SK-N-SH (cell line): ENCODE data around the gene TMEM176A. TPM values are rescaled to one million over a fixed set of nuclear protein-coding genes. Genes with fewer than 3 reads are reported as not detected.

Experiments
- CTCF ChIA-PET: fragments of 300-600, 350-600 bp; formaldehyde crosslinking; extraction: SDS; loops from one replicate; lab custom pipeline; 2021; lab: Yijun Ruan, JAX
- POLR2A ChIA-PET: fragments of 350-600 bp; sonication (Branson Sonifier 250); formaldehyde crosslinking; extraction: SDS; loops from one replicate; lab custom pipeline; 2020; ENCODE audit warnings: antibody characterized with exemption, inconsistent platforms; lab: Yijun Ruan, JAX
- DNase-seq: peaks from one replicate; pipeline ENCODE4 v3.0.0; 2012
- H2AFZ ChIP-seq: fragments of 200-600 bp; sonication (generic); 2 replicates; pipeline ENCODE4 v1.8.1; 2016; ENCODE audit warnings: antibody characterized with exemption, mild to moderate bottlenecking, low read depth
- H3F3A ChIP-seq: fragments of 200-600 bp; sonication (generic); replicated peaks from 2 replicates; pipeline ENCODE3; 2016; ENCODE audit warnings: antibody characterized with exemption, mild to moderate bottlenecking; ENCODE audit not compliant: insufficient read depth
- H3K27ac ChIP-seq, 2 experiments: fragments of 200-500 bp in 1 of 2; fragments of 200-600 bp in 1 of 2; sonication (Bioruptor generic) in 1 of 2; sonication (generic), shearing (Covaris generic) in 1 of 2; 2 replicates each; pipeline versions ENCODE4 v1.5.1 to v1.6.1; 2014 to 2016; ENCODE audit warnings: low read depth in 2 of 2, inconsistent platforms in 1 of 2, low read length in 1 of 2, mild to moderate bottlenecking in 1 of 2, mixed read lengths in 1 of 2
- H3K27me3 ChIP-seq: fragments of 200-600 bp; sonication (generic), shearing (Covaris generic); 2 replicates; pipeline ENCODE4 v1.6.1; 2016; ENCODE audit warnings: mixed run types; ENCODE audit not compliant: insufficient read depth
- H3K36me3 ChIP-seq, 2 experiments: fragments of 200-500 bp in 1 of 2; fragments of 200-600 bp in 1 of 2; sonication (Bioruptor generic) in 1 of 2; sonication (generic) in 1 of 2; replicated peaks in 1 of 2; 2 replicates each; pipeline versions ENCODE3 to v1.5.1; 2014 to 2016; ENCODE audit warnings: low read length in 1 of 2, mild to moderate bottlenecking in 1 of 2; ENCODE audit not compliant: insufficient read depth in 2 of 2, control insufficient read depth in 1 of 2
- H3K4me1 ChIP-seq, 2 experiments: fragments of 200-500 bp in 1 of 2; fragments of 200-600 bp in 1 of 2; sonication (Bioruptor generic) in 1 of 2; sonication (generic), shearing (Covaris generic) in 1 of 2; 2 replicates each; pipeline versions ENCODE4 v1.5.1 to v1.6.1; 2014 to 2016; ENCODE audit warnings: low read depth in 1 of 2, low read length in 1 of 2, mixed run types in 1 of 2; ENCODE audit not compliant: insufficient read depth in 2 of 2, control insufficient read depth in 1 of 2
- H3K4me2 ChIP-seq: fragments of 200-600 bp; sonication (generic), shearing (Covaris generic); 2 replicates; pipeline ENCODE4 v1.6.1; 2017; ENCODE audit warnings: mixed run types
- H3K4me3 ChIP-seq, 2 experiments: fragments of 200-500 bp in 1 of 2; fragments of 200-600 bp in 1 of 2; sonication (Bioruptor generic) in 1 of 2; sonication (generic), shearing (Covaris generic) in 1 of 2; 2 replicates each; pipeline versions ENCODE4 v1.5.1 to v1.8.1; 2014 to 2016; ENCODE audit warnings: low read depth in 2 of 2, inconsistent platforms in 1 of 2, low read length in 1 of 2, mild to moderate bottlenecking in 1 of 2, mixed read lengths in 1 of 2, moderate library complexity in 1 of 2
- H3K79me2 ChIP-seq: fragments of 200-600 bp; sonication (generic); 2 replicates; pipeline ENCODE4 v1.8.1; 2017; ENCODE audit warnings: mild to moderate bottlenecking; ENCODE audit not compliant: insufficient read depth
- H3K9ac ChIP-seq: fragments of 200-600 bp; sonication (generic); 2 replicates; pipeline ENCODE4 v1.6.1; 2017; ENCODE audit warnings: mixed run types
- H3K9me2 ChIP-seq: fragments of 200-600 bp; sonication (generic); 2 replicates; pipeline ENCODE4 v1.6.1; 2017; ENCODE audit warnings: mixed run types
- H3K9me3 ChIP-seq: fragments of 200-600 bp; sonication (generic); 2 replicates; pipeline ENCODE4 v1.6.1; 2017; ENCODE audit warnings: mixed run types, mild to moderate bottlenecking, moderate library complexity
- H4K20me1 ChIP-seq: fragments of 200-600 bp; sonication (generic); 2 replicates; pipeline ENCODE4 v1.6.1; 2017; ENCODE audit warnings: mild to moderate bottlenecking, mixed run types; ENCODE audit not compliant: insufficient read depth
- EP300 ChIP-seq, 2 experiments: IDR thresholded peaks; 2 replicates each; pipeline versions ENCODE4 v1.4.0 to v1.6.1; 2012; ENCODE audit warnings: borderline replicate concordance in 1 of 2, low read depth in 1 of 2, low read length in 1 of 2
- EZH2phosphoT487 ChIP-seq: fragments of 200-600 bp; sonication (generic); IDR thresholded peaks from 2 replicates; pipeline ENCODE4 v1.6.1; 2017; ENCODE audit warnings: low read depth, mixed run types, mild to moderate bottlenecking, antibody characterized with exemption, moderate library complexity, borderline replicate concordance
- FOSL2 ChIP-seq: IDR thresholded peaks from 2 replicates; pipeline ENCODE4 v1.4.0; 2012; ENCODE audit warnings: low read depth, mild to moderate bottlenecking, moderate library complexity, borderline replicate concordance
- FOXM1 ChIP-seq: IDR thresholded peaks from 2 replicates; pipeline ENCODE4 v1.4.0; 2012; ENCODE audit warnings: low read depth, mild to moderate bottlenecking
- GABPA ChIP-seq: IDR thresholded peaks from 2 replicates; pipeline ENCODE4 v1.4.0; 2012; ENCODE audit warnings: low read depth, mild to moderate bottlenecking
- GATA2 ChIP-seq: sonication (generic); formaldehyde crosslinking; IDR thresholded peaks from 2 replicates; pipeline ENCODE4 v1.5.0; 2020; ENCODE audit warnings: mild to moderate bottlenecking, missing genetic modification reagents
- JUND ChIP-seq: IDR thresholded peaks from 2 replicates; pipeline ENCODE4 v1.4.0; 2012
- MXI1 ChIP-seq: IDR thresholded peaks from 2 replicates; pipeline ENCODE4 v1.6.1; 2012; ENCODE audit warnings: mild to moderate bottlenecking, low read depth, low read length, improper control_type of control experiment
- NFIC ChIP-seq: IDR thresholded peaks from 2 replicates; pipeline ENCODE4 v1.4.0; 2012; ENCODE audit warnings: borderline replicate concordance
- NRF1 ChIP-seq: IDR thresholded peaks from 2 replicates; pipeline ENCODE4 v1.6.1; 2012; ENCODE audit warnings: low read depth, mild to moderate bottlenecking, low read length
- POLR2AphosphoS5 ChIP-seq: IDR thresholded peaks from 2 replicates; pipeline ENCODE4 v1.6.1; 2012; ENCODE audit warnings: low read depth, low read length
- RAD21 ChIP-seq: IDR thresholded peaks from 2 replicates; pipeline ENCODE4 v1.6.1; 2012; ENCODE audit warnings: mild to moderate bottlenecking, low read length
- RCOR1 ChIP-seq: fragments of 150-350 bp; IDR thresholded peaks from 2 replicates; pipeline ENCODE4 v1.6.1; 2017; ENCODE audit warnings: antibody characterized with exemption, low read length
- RFX5 ChIP-seq: IDR thresholded peaks from 2 replicates; pipeline ENCODE4 v1.6.1; 2012; ENCODE audit warnings: mild to moderate bottlenecking, improper control_type of control experiment, low read length
- YY1 ChIP-seq: IDR thresholded peaks from 2 replicates; pipeline ENCODE4 v1.4.0; 2012; ENCODE audit warnings: low read depth, mild to moderate bottlenecking
- WGBS: methylation state at CpG from one replicate; pipeline ENCODE4 v1.1.6; 2017; ENCODE audit warnings: low lambda C conversion rate; 5-methylcytosine and 5-hydroxymethylcytosine counted together
- polyA plus RNA-seq, 3 experiments: library from polyadenylated mRNA; depleted of rRNA; stranded (reverse); fragments of >200 nt; gene quantifications; 2 replicates each; pipeline ENCODE4 v1.2.3, GENCODE V29; 2012
- TF ChIP-seq, protein P1 (sequence below): IDR thresholded peaks from 2 replicates; pipeline ENCODE4 v1.4.0; 2012; ENCODE audit warnings: low read depth
- TF ChIP-seq, protein P2 (sequence below): IDR thresholded peaks from 2 replicates; pipeline ENCODE4 v1.4.0; 2012; ENCODE audit warnings: low read depth, borderline replicate concordance
- TF ChIP-seq, protein P3 (sequence below): fragments of 150-350 bp; IDR thresholded peaks from 2 replicates; pipeline ENCODE4 v1.6.1; 2016; ENCODE audit warnings: mild to moderate bottlenecking, low read depth, low read length
- TF ChIP-seq, protein P4 (sequence below): IDR thresholded peaks from 2 replicates; pipeline ENCODE4 v1.4.0; 2012; ENCODE audit warnings: low read depth, borderline replicate concordance
- TF ChIP-seq, protein P5 (sequence below): IDR thresholded peaks from 2 replicates; pipeline ENCODE4 v1.6.1; 2012; ENCODE audit warnings: mild to moderate bottlenecking, low read depth, low read length, moderate library complexity

The TMEM176A gene
- polyA plus RNA-seq, 1 of the 3 experiments (the other 2 are of a cell fraction): not detected

DNA sequence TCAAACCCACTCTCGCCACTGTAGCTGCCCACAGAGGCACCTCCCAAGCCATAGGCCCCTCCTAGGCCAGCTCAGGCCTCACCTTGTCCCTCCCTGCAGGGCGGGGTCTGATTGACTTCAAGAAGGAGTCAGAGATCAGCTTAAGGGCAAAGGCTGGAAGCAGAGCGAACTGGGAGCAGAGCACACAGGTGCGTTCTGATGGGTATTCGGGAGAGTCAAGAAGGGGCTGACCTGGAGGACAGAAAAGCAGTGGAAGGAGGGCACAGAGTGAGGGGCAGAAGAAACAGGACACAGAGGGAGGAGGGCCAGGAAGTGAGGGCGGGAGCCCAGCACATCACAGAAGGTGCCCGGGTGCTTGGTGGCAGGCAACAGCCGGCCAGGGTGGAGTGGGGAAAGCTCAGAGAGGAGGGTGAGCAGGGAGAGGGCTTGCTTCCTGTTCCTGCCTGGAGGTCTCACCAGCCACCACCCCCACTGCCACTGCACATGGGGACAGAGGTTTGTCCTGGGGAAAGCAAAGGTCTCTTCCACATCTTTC is 51.9 kb downstream of the TMEM176A start, which contains the start of gene AOC1:
Gene AOC1 (plus strand): TSS at position 147 of the 535 bp plus-strand sequence. CDS start 3,954 bp downstream, outside the sequence.
- Histone ChIP-seq H2AFZ (no peak within 1 kb of the TSS), H3F3A (no peaks in the 10 kb centered on the region), H3K79me2 (no peaks in the 10 kb centered on the region), H4K20me1 (no peaks in the 10 kb centered on the region), H3K4me1 (no peaks in the 10 kb centered on the region; a peak in 1 of 4 replicates), H3K9me3 (no peaks in the 10 kb centered on the region), H3K27ac (no peak within 1 kb of the TSS)
- WGBS: 48% methylated on average over 8 of the region's 8 CpGs
- no peak for DNase-seq
- TF ChIP-seq MXI1: no peak
- TF ChIP-seq, protein P1, sequence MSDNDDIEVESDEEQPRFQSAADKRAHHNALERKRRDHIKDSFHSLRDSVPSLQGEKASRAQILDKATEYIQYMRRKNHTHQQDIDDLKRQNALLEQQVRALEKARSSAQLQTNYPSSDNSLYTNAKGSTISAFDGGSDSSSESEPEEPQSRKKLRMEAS: no peak
- TF ChIP-seq EZH2phosphoT487: no peak
- TF ChIP-seq, protein P2, sequence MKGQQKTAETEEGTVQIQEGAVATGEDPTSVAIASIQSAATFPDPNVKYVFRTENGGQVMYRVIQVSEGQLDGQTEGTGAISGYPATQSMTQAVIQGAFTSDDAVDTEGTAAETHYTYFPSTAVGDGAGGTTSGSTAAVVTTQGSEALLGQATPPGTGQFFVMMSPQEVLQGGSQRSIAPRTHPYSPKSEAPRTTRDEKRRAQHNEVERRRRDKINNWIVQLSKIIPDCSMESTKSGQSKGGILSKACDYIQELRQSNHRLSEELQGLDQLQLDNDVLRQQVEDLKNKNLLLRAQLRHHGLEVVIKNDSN: no peak
- no peak for TF ChIP-seq RAD21
- no peak for TF ChIP-seq NRF1
- TF ChIP-seq EP300 (IDR thresholded peaks at IDR 0.05; ENCODE audit: borderline replicate concordance in 1 of 2, low read depth in 1 of 2, low read length in 1 of 2): no peak
- TF ChIP-seq RCOR1: no peak
- TF ChIP-seq, protein P3, sequence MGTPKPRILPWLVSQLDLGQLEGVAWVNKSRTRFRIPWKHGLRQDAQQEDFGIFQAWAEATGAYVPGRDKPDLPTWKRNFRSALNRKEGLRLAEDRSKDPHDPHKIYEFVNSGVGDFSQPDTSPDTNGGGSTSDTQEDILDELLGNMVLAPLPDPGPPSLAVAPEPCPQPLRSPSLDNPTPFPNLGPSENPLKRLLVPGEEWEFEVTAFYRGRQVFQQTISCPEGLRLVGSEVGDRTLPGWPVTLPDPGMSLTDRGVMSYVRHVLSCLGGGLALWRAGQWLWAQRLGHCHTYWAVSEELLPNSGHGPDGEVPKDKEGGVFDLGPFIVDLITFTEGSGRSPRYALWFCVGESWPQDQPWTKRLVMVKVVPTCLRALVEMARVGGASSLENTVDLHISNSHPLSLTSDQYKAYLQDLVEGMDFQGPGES: no peak
- no peak for TF ChIP-seq JUND
- TF ChIP-seq GABPA: no peak
- TF ChIP-seq YY1: no peak
- no peak for TF ChIP-seq FOSL2
- TF ChIP-seq POLR2AphosphoS5: no peak
- TF ChIP-seq, protein P4, sequence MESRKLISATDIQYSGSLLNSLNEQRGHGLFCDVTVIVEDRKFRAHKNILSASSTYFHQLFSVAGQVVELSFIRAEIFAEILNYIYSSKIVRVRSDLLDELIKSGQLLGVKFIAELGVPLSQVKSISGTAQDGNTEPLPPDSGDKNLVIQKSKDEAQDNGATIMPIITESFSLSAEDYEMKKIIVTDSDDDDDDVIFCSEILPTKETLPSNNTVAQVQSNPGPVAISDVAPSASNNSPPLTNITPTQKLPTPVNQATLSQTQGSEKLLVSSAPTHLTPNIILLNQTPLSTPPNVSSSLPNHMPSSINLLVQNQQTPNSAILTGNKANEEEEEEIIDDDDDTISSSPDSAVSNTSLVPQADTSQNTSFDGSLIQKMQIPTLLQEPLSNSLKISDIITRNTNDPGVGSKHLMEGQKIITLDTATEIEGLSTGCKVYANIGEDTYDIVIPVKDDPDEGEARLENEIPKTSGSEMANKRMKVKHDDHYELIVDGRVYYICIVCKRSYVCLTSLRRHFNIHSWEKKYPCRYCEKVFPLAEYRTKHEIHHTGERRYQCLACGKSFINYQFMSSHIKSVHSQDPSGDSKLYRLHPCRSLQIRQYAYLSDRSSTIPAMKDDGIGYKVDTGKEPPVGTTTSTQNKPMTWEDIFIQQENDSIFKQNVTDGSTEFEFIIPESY: no peak
- TF ChIP-seq FOXM1: no peak
- TF ChIP-seq RFX5: no peak
- no peak for TF ChIP-seq NFIC
- no peak for TF ChIP-seq GATA2 (CRISPR knock-in tag)
- TF ChIP-seq, protein P5, sequence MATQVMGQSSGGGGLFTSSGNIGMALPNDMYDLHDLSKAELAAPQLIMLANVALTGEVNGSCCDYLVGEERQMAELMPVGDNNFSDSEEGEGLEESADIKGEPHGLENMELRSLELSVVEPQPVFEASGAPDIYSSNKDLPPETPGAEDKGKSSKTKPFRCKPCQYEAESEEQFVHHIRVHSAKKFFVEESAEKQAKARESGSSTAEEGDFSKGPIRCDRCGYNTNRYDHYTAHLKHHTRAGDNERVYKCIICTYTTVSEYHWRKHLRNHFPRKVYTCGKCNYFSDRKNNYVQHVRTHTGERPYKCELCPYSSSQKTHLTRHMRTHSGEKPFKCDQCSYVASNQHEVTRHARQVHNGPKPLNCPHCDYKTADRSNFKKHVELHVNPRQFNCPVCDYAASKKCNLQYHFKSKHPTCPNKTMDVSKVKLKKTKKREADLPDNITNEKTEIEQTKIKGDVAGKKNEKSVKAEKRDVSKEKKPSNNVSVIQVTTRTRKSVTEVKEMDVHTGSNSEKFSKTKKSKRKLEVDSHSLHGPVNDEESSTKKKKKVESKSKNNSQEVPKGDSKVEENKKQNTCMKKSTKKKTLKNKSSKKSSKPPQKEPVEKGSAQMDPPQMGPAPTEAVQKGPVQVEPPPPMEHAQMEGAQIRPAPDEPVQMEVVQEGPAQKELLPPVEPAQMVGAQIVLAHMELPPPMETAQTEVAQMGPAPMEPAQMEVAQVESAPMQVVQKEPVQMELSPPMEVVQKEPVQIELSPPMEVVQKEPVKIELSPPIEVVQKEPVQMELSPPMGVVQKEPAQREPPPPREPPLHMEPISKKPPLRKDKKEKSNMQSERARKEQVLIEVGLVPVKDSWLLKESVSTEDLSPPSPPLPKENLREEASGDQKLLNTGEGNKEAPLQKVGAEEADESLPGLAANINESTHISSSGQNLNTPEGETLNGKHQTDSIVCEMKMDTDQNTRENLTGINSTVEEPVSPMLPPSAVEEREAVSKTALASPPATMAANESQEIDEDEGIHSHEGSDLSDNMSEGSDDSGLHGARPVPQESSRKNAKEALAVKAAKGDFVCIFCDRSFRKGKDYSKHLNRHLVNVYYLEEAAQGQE: no peak
- TF ChIP-seq, all 33 proteins: peak for 0
- no peak within 1 kb of the TSS for H3K9ac ChIP-seq
- no peaks in the 10 kb centered on the region for H3K36me3 ChIP-seq
- no peak within 1 kb of the TSS for H3K4me2 ChIP-seq
- ChIA-PET POLR2A (no interaction called here), CTCF (interaction anchor here (1.1 to 1.7 kb wide), 5 partner anchors 8 to 74 kb away, joined by 3 to 6 read pairs (median 4); no protein-coding TSS in a partner anchor)
- H3K9me2 ChIP-seq: no peaks in the 10 kb centered on the region
- peaks cover 12% of the 10 kb centered on the region; the same call in 1 of the 2 replicates for H3K27me3 ChIP-seq
- H3K4me3 ChIP-seq: no peak within 1 kb of the TSS
